ENCODE data around the gene PLCXD1.

GRCh38 chrX:295136-295535, 14.0 kb downstream of the PLCXD1 start:
- TF ChIP-seq CTCF (IDR thresholded peaks at IDR 0.05; ENCODE audit: insufficient read depth, low read depth, low read length) (no peak), EZH2 (IDR thresholded peaks at IDR 0.05; ENCODE audit: insufficient read depth, low read length) (no peak)
